Measurements from ENCODE around the gene EXOC6B. TPM values are rescaled to one million over a fixed set of nuclear protein-coding genes. Genes with fewer than 3 reads are reported as not detected.

The EXOC6B gene
- total RNA-seq, 2 experiments from 2014 or later: 16.9 to 17.5 TPM

DNA sequence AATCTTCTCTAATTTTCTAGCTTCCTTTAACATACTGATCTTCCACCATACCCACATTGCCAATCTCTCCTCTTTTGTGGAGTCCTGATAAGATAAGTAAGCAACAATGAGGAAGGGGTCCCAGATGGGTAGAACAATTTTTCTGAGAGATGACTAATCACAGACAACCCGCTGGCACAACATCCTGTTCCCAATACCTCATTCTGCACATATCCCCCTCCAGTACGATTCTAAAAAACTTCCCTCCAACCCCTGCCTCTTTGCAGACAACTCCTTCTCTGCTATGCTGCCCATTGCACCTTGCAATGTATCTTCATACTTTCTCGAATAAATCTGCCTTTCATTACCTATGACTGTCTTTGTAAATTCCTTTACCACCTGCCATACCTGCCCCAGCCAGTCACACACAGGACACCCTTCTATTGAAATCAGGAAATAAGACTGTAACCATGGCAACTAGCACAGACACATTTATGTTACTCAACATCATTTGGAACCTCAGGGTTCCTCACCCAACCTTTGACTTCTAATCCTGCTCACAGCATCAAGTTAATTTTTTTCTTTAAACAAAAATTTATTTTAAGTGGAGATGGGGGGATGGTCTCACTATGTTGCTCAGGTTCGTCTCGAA, 7.4 kb upstream of the EXOC6B start:
- no peaks in the 10 kb centered on the region for H3K36me3 Mint-ChIP-seq (ENCODE audit: low read depth)
- CTCF ChIA-PET: interaction anchor here (1.6 kb wide), 1 partner anchor 9 kb away, joined by 4 read pairs; no protein-coding TSS in a partner anchor
- H3K36me3 ChIP-seq (ENCODE audit: insufficient read depth, low read length): no peaks in the 10 kb centered on the region
- peaks cover 6% of the 10 kb centered on the region for H3K4me1 Mint-ChIP-seq (ENCODE audit: low read depth)
- H3K4me3 Mint-ChIP-seq: no peak overlapping the region
- TF ChIP-seq, protein P1, sequence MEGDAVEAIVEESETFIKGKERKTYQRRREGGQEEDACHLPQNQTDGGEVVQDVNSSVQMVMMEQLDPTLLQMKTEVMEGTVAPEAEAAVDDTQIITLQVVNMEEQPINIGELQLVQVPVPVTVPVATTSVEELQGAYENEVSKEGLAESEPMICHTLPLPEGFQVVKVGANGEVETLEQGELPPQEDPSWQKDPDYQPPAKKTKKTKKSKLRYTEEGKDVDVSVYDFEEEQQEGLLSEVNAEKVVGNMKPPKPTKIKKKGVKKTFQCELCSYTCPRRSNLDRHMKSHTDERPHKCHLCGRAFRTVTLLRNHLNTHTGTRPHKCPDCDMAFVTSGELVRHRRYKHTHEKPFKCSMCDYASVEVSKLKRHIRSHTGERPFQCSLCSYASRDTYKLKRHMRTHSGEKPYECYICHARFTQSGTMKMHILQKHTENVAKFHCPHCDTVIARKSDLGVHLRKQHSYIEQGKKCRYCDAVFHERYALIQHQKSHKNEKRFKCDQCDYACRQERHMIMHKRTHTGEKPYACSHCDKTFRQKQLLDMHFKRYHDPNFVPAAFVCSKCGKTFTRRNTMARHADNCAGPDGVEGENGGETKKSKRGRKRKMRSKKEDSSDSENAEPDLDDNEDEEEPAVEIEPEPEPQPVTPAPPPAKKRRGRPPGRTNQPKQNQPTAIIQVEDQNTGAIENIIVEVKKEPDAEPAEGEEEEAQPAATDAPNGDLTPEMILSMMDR (IDR thresholded peaks at IDR 0.05): no peak
- POLR2A ChIA-PET: no interaction called here
- H3K27me3 ChIP-seq (ENCODE audit: control insufficient read depth in 1 of 2, insufficient read depth in 2 of 2, low read length in 2 of 2): peaks cover 0 to 4% of the 10 kb centered on the region in 2 experiments
- H3K4me1 ChIP-seq (ENCODE audit: insufficient read depth, low read length): peaks cover 3% of the 10 kb centered on the region
- H3K9me3 Mint-ChIP-seq: no peaks in the 10 kb centered on the region
- no peak overlapping the region for H3K27ac ChIP-seq (ENCODE audit: low read depth in 1 of 2, low read length in 2 of 2)
- intact Hi-C loops (cut with DNase I, micrococcal nuclease): no loop called here
- no peak overlapping the region for H3K4me3 ChIP-seq (ENCODE audit: low read length)
- H3K27me3 Mint-ChIP-seq: peaks cover 14% of the 10 kb centered on the region
- H3K9me3 ChIP-seq (ENCODE audit: control insufficient read depth in 1 of 2, insufficient read depth in 1 of 2, low read length in 2 of 2): no peaks in the 10 kb centered on the region
- peak; percentile 89 for ATAC-seq (ENCODE audit: poor library complexity)
- no peak overlapping the region for H3K27ac Mint-ChIP-seq
- DNase-seq: peak in 3 of 14 experiments; percentile 33 to 53 (median 33)

DNA sequence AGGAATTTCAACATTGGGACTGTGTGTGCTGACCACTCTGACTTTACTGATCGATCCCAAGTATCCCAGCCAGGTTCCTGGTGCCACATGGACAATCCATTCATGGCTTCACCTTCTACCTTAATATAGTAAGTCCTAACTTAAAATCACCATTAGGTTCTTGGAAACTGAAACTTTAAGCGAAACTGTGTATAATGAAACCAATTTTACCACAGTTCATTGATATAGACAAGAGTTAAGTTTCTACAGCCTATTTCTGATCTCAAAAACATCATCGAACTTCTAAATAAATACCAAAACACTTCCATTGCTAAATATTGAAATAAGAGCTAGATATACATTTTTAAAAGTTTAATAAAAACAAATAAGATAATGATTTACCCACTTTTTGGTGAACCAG, 4.4 kb upstream of the EXOC6B start:
- TF ChIP-seq, protein P1 (IDR thresholded peaks at IDR 0.05): no peak
- peaks cover 12% of the 10 kb centered on the region for H3K4me1 Mint-ChIP-seq (ENCODE audit: low read depth)
- intact Hi-C loops (cut with DNase I, micrococcal nuclease): loop anchor here in 1 of 2 experiments (1.0 kb wide), 1 partner anchor 30 kb away; no protein-coding TSS in a partner anchor
- peaks cover 6% of the 10 kb centered on the region for H3K36me3 Mint-ChIP-seq (ENCODE audit: low read depth)
- no peak for ATAC-seq (ENCODE audit: poor library complexity)
- Histone ChIP-seq H3K27ac (ENCODE audit: low read depth in 1 of 2, low read length in 2 of 2) (no peak overlapping the region), H3K4me1 (ENCODE audit: insufficient read depth, low read length) (peaks cover 5% of the 10 kb centered on the region), H3K27me3 (ENCODE audit: control insufficient read depth in 1 of 2, insufficient read depth in 2 of 2, low read length in 2 of 2) (peaks cover 0 to 4% of the 10 kb centered on the region in 2 experiments), H3K36me3 (ENCODE audit: insufficient read depth, low read length) (no peaks in the 10 kb centered on the region), H3K4me3 (ENCODE audit: low read length) (no peak overlapping the region), H3K9me3 (ENCODE audit: control insufficient read depth in 1 of 2, insufficient read depth in 1 of 2, low read length in 2 of 2) (no peaks in the 10 kb centered on the region)
- no peak overlapping the region for H3K4me3 Mint-ChIP-seq
- CTCF ChIA-PET: no interaction called here
- no peak for DNase-seq
- peaks cover 17% of the 10 kb centered on the region for H3K27me3 Mint-ChIP-seq
- no peak overlapping the region for H3K27ac Mint-ChIP-seq
- POLR2A ChIA-PET: interaction anchor here (0.7 kb wide), 1 partner anchor 663 kb away, joined by 3 read pairs; no protein-coding TSS in a partner anchor
- H3K9me3 Mint-ChIP-seq: no peaks in the 10 kb centered on the region

- ChIA-PET CTCF (no interaction called here), POLR2A (no interaction called here)
- no peak overlapping the region for H3K27ac Mint-ChIP-seq
- peak overlapping the region; percentile 5 for H3K4me3 Mint-ChIP-seq
- intact Hi-C loops (cut with DNase I, micrococcal nuclease): loop anchor here in 1 of 2 experiments (5.0 to 10.0 kb wide), 5 partner anchors 243 to 553 kb away; partner anchors contain the start of genes FBXO41, RAB11FIP5 and SFXN5
- no peak overlapping the region for H3K27ac ChIP-seq (ENCODE audit: low read depth in 1 of 2, low read length in 2 of 2)
- H3K9me3 Mint-ChIP-seq: no peaks in the 10 kb centered on the region
- peaks cover 17% of the 10 kb centered on the region for H3K27me3 Mint-ChIP-seq
- no peaks in the 10 kb centered on the region for H3K36me3 ChIP-seq (ENCODE audit: insufficient read depth, low read length)
- H3K4me1 ChIP-seq (ENCODE audit: insufficient read depth, low read length): peaks cover 15% of the 10 kb centered on the region
- H3K36me3 Mint-ChIP-seq (ENCODE audit: low read depth): peaks cover 9% of the 10 kb centered on the region
- no peak overlapping the region for H3K4me3 ChIP-seq (ENCODE audit: low read length)
- DNase-seq (no peak), ATAC-seq (ENCODE audit: poor library complexity) (no peak)
- H3K4me1 Mint-ChIP-seq (ENCODE audit: low read depth): peaks cover 25% of the 10 kb centered on the region
- TF ChIP-seq, protein P1 (IDR thresholded peaks at IDR 0.05): no peak
- peaks cover 0 to 4% of the 10 kb centered on the region in 2 experiments for H3K27me3 ChIP-seq (ENCODE audit: control insufficient read depth in 1 of 2, insufficient read depth in 2 of 2, low read length in 2 of 2)
- H3K9me3 ChIP-seq (ENCODE audit: control insufficient read depth in 1 of 2, insufficient read depth in 1 of 2, low read length in 2 of 2): no peaks in the 10 kb centered on the region
These were observed 3.1 kb upstream of the EXOC6B start for GRCh38 chr2:72828840-72829507.
